ENCODE measurements around the gene SERPINB1. TPM values are rescaled to one million over a fixed set of nuclear protein-coding genes. Genes with fewer than 3 reads are reported as not detected.
"Not testable (repeated sequence)": the region's sequence is repeated elsewhere in the genome, so short reads cannot be mapped to it uniquely, and the experiment has no call there.

SERPINB1 gene
- total RNA-seq, 1 donor from 2014 or later: 55.6 TPM

GRCh38 chr6:2866171-2866846 is 24.6 kb upstream of the SERPINB1 start:
- DNase-seq (ENCODE audit: low spot score): no peak

GRCh38 chr6:2865694-2866151 is 24.1 kb upstream of the SERPINB1 start:
- DNase-seq (ENCODE audit: low spot score): no peak

GRCh38 chr6:2865270-2865669 is 23.6 kb upstream of the SERPINB1 start:
- no peak for DNase-seq (ENCODE audit: low spot score)

GRCh38 chr6:2863901-2864300 is 22.2 kb upstream of the SERPINB1 start:
- DNase-seq (ENCODE audit: low spot score): no peak

GRCh38 chr6:2862712-2863181 is 21.1 kb upstream of the SERPINB1 start:
- DNase-seq (ENCODE audit: low spot score): no peak

- DNase-seq (ENCODE audit: low spot score): no peak
These were observed 20.1 kb upstream of the SERPINB1 start for GRCh38 chr6:2861822-2862164.

GRCh38 chr6:2861060-2861821 is 19.6 kb upstream of the SERPINB1 start:
- DNase-seq (ENCODE audit: low spot score): no peak

- DNase-seq (ENCODE audit: low spot score): not testable (repeated sequence)
These were observed 19.0 kb upstream of the SERPINB1 start for GRCh38 chr6:2860706-2861059.

GRCh38 chr6:2859798-2860705 is 18.4 kb upstream of the SERPINB1 start:
- not testable (repeated sequence) for DNase-seq (ENCODE audit: low spot score)

GRCh38 chr6:2859185-2859700 is 17.6 kb upstream of the SERPINB1 start:
- DNase-seq (ENCODE audit: low spot score): no peak

GRCh38 chr6:2857580-2858337 is 16.1 kb upstream of the SERPINB1 start:
- no peak for DNase-seq (ENCODE audit: low spot score)

GRCh38 chr6:2857185-2857579 is 15.5 kb upstream of the SERPINB1 start:
- no peak for DNase-seq (ENCODE audit: low spot score)

GRCh38 chr6:2855061-2855519 is 13.4 kb upstream of the SERPINB1 start:
- no peak for DNase-seq (ENCODE audit: low spot score)

- DNase-seq (ENCODE audit: low spot score): no peak
These were observed 12.8 kb upstream of the SERPINB1 start for GRCh38 chr6:2854396-2854982.

GRCh38 chr6:2853769-2854395 is 12.2 kb upstream of the SERPINB1 start:
- no peak for DNase-seq (ENCODE audit: low spot score)

- DNase-seq (ENCODE audit: low spot score): not testable (repeated sequence)
These were observed 11.7 kb upstream of the SERPINB1 start for GRCh38 chr6:2853378-2853768.

GRCh38 chr6:2852921-2853322 is 11.3 kb upstream of the SERPINB1 start:
- no peak for DNase-seq (ENCODE audit: low spot score)

- no peak for DNase-seq (ENCODE audit: low spot score)
These were observed 10.8 kb upstream of the SERPINB1 start for GRCh38 chr6:2852514-2852855.

- DNase-seq (ENCODE audit: low spot score): no peak
These were observed 10.3 kb upstream of the SERPINB1 start for GRCh38 chr6:2851727-2852513.
